Liver (tissue), 3 donors: Measurements from ENCODE around the gene ARF1.

Experiments
- FOXA1 ChIP-seq: IDR thresholded peaks from 2 replicates; pipeline ENCODE4 v1.6.1; 2016; ENCODE audit warnings: antibody characterized with exemption
- RAD21 ChIP-seq, 2 donors: IDR thresholded peaks; 2 replicates each; pipeline ENCODE4 v1.6.1; 2016; ENCODE audit warnings: antibody characterized with exemption in 2 of 2, mild to moderate bottlenecking in 2 of 2
- SP1 ChIP-seq: IDR thresholded peaks from 2 replicates; pipeline ENCODE4 v1.6.1; 2018; ENCODE audit warnings: antibody characterized with exemption, mild to moderate bottlenecking
- TF ChIP-seq, protein P1 (sequence below): fragments of 150-350 bp; IDR thresholded peaks from 2 replicates; pipeline ENCODE4 v1.5.1; 2017; ENCODE audit warnings: improper control_type of control experiment, low read depth, low read length; ENCODE audit not compliant: missing input control
- TF ChIP-seq, protein P2 (sequence below): IDR thresholded peaks from 2 replicates; pipeline ENCODE4 v1.6.1; 2016; ENCODE audit warnings: antibody characterized with exemption
- donor health status: healthy.
- donor health status: healthy.

DNA sequence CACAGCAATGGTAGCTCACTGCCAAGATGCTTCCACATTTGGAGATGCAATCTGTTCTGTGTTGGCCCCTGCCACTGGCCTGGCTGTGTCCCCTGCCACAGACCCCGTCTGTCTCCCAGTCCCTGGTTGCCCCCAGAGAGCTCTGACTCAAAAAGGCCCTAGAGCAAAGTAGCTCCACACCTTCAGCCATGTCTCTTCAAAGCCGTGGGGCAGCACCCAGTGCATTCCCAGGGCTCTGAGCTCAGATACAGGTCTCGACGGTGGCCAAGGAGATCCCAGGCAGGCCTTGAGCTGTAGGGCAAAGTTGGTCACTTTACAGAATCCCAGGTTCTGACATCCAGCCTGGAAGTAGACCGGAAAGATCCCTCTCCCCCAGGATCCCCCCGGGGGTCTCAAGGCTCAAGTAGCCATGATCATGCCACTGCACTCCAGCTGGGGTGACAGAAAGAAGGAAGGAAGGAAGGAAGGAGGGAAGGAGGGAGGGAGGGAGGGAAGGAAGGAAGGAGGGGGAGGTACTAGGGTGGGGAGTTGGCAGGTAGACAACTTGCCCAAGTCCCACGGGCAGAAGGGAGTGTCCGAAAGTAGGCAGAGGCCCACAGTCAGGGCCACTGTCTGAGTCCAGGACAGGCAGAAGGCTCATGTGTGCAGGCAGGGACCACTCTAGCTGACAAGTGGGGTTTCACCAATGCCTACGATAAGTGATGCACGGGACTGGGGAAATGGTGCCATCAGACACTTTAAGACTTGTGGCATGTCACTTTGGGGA is 4.8 kb upstream of the ARF1 start:
- TF ChIP-seq, protein P1, sequence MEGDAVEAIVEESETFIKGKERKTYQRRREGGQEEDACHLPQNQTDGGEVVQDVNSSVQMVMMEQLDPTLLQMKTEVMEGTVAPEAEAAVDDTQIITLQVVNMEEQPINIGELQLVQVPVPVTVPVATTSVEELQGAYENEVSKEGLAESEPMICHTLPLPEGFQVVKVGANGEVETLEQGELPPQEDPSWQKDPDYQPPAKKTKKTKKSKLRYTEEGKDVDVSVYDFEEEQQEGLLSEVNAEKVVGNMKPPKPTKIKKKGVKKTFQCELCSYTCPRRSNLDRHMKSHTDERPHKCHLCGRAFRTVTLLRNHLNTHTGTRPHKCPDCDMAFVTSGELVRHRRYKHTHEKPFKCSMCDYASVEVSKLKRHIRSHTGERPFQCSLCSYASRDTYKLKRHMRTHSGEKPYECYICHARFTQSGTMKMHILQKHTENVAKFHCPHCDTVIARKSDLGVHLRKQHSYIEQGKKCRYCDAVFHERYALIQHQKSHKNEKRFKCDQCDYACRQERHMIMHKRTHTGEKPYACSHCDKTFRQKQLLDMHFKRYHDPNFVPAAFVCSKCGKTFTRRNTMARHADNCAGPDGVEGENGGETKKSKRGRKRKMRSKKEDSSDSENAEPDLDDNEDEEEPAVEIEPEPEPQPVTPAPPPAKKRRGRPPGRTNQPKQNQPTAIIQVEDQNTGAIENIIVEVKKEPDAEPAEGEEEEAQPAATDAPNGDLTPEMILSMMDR, result no peak
- TF ChIP-seq, protein P2, sequence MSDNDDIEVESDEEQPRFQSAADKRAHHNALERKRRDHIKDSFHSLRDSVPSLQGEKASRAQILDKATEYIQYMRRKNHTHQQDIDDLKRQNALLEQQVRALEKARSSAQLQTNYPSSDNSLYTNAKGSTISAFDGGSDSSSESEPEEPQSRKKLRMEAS, result no peak
- TF ChIP-seq RAD21 (IDR thresholded peaks at IDR 0.05) (no peak), FOXA1 (no peak), SP1 (no peak)
